Ecto neural progenitor cell (in vitro differentiated cells): ENCODE measurements around the gene SMAD7.

ENCODE experiments used
- DNase-seq: peaks from one replicate; pipeline ENCODE4 v3.0.0-alpha.2; 2018; ENCODE audit warnings: low spot score

The SMAD7 gene

GRCh38 chr18:48893608-48894600 is 56.9 kb downstream of the SMAD7 start:
- DNase-seq, result no peak

GRCh38 chr18:48893061-48893607 is 57.6 kb downstream of the SMAD7 start:
- no peak for DNase-seq

- DNase-seq, result no peak
These were observed 58.5 kb downstream of the SMAD7 start for GRCh38 chr18:48892146-48892855.

- DNase-seq, result peak; percentile 36
These were observed 59.0 kb downstream of the SMAD7 start for GRCh38 chr18:48891721-48892120.

- DNase-seq, result no peak
These were observed 60.6 kb downstream of the SMAD7 start for GRCh38 chr18:48889981-48890762.

- DNase-seq, result peak; percentile 82
These were observed 61.4 kb downstream of the SMAD7 start for GRCh38 chr18:48889115-48889941.

GRCh38 chr18:48888773-48889080 is 62.0 kb downstream of the SMAD7 start:
- DNase-seq, result no peak

- no peak for DNase-seq
These were observed 62.6 kb downstream of the SMAD7 start for GRCh38 chr18:48887905-48888772.

GRCh38 chr18:48887294-48887904 is 63.4 kb downstream of the SMAD7 start:
- no peak for DNase-seq

- DNase-seq, result no peak
These were observed 64.1 kb downstream of the SMAD7 start for GRCh38 chr18:48886520-48887293.

GRCh38 chr18:48885924-48886400 is 64.8 kb downstream of the SMAD7 start:
- DNase-seq, result no peak

- peak; percentile 43 for DNase-seq
These were observed 65.4 kb downstream of the SMAD7 start for GRCh38 chr18:48885266-48885923.

GRCh38 chr18:48884771-48885170 is 66.0 kb downstream of the SMAD7 start:
- no peak for DNase-seq

GRCh38 chr18:48884306-48884705 is 66.5 kb downstream of the SMAD7 start:
- no peak for DNase-seq

- DNase-seq, result no peak
These were observed 68.4 kb downstream of the SMAD7 start for GRCh38 chr18:48882379-48882778.

GRCh38 chr18:48880931-48881330 is 69.8 kb downstream of the SMAD7 start:
- no peak for DNase-seq

GRCh38 chr18:48879008-48879431 is 71.7 kb downstream of the SMAD7 start:
- peak; percentile 53 for DNase-seq

GRCh38 chr18:48878471-48878870 is 72.3 kb downstream of the SMAD7 start:
- DNase-seq, result no peak
